Kidney glomerular epithelial cell (primary cell): ENCODE data around the gene RBMS1.
A peak's percentile ranks its signal among the peaks of the same experiment; 100 is the strongest.
"Not testable (repeated sequence)": the region's sequence is repeated elsewhere in the genome, so short reads cannot be mapped to it uniquely, and the experiment has no call there.

Experiments
- DNase-seq: peaks from one replicate; lab custom pipeline; 2025; lab: John Stamatoyannopoulos, UW

The RBMS1 gene

GRCh38 chr2:160433466-160434140, 60.0 kb downstream of the RBMS1 start:
- DNase-seq, result no peak

- peak; percentile 37 for DNase-seq
Measured at GRCh38 chr2:160432633-160433032, 61.0 kb downstream of the RBMS1 start.

- no peak for DNase-seq
Measured at GRCh38 chr2:160431441-160431840, 62.2 kb downstream of the RBMS1 start.

GRCh38 chr2:160430001-160430344, 63.6 kb downstream of the RBMS1 start:
- DNase-seq, result no peak

GRCh38 chr2:160429248-160430000, 64.2 kb downstream of the RBMS1 start:
- peak; percentile 73 for DNase-seq

GRCh38 chr2:160428405-160428763, 65.2 kb downstream of the RBMS1 start:
- DNase-seq, result no peak

GRCh38 chr2:160427629-160428404, 65.8 kb downstream of the RBMS1 start:
- DNase-seq, result peak; percentile 25

- no peak for DNase-seq
Measured at GRCh38 chr2:160426604-160427003, 67.0 kb downstream of the RBMS1 start.

GRCh38 chr2:160425434-160426151, 68.0 kb downstream of the RBMS1 start:
- DNase-seq, result peak; percentile 20

GRCh38 chr2:160423126-160423525, 70.5 kb downstream of the RBMS1 start:
- DNase-seq, result no peak

GRCh38 chr2:160421646-160422501, 71.7 kb downstream of the RBMS1 start:
- not testable (repeated sequence) for DNase-seq

- no peak for DNase-seq
Measured at GRCh38 chr2:160420711-160421110, 72.9 kb downstream of the RBMS1 start.

GRCh38 chr2:160419776-160420505, 73.7 kb downstream of the RBMS1 start:
- no peak for DNase-seq

GRCh38 chr2:160418853-160419252, 74.8 kb downstream of the RBMS1 start:
- no peak for DNase-seq

GRCh38 chr2:160418398-160418765, 75.2 kb downstream of the RBMS1 start:
- no peak for DNase-seq

GRCh38 chr2:160417745-160418397, 75.7 kb downstream of the RBMS1 start:
- DNase-seq, result peak; percentile 53

- DNase-seq, result no peak
Measured at GRCh38 chr2:160415991-160416390, 77.6 kb downstream of the RBMS1 start.

GRCh38 chr2:160411955-160412354, 81.7 kb downstream of the RBMS1 start:
- DNase-seq, result no peak

- peak; percentile 20 for DNase-seq
Measured at GRCh38 chr2:160411167-160411566, 82.4 kb downstream of the RBMS1 start.

GRCh38 chr2:160409480-160409879, 84.1 kb downstream of the RBMS1 start:
- DNase-seq, result no peak
